Stimulated activated CD8-positive, alpha-beta memory T cell treated with anti-CD3 and anti-CD28 coated beads, Interleukin-15, amount 100 ng/mL, for 4 hours (primary cell): ENCODE results near the gene TRIM25.

Experiments used
- DNase-seq, 2 donors: peaks; one replicate each; pipeline ENCODE4 v3.0.0-alpha.2; 2020; ENCODE audit warnings: low read depth in 2 of 2

The TRIM25 gene

DNA sequence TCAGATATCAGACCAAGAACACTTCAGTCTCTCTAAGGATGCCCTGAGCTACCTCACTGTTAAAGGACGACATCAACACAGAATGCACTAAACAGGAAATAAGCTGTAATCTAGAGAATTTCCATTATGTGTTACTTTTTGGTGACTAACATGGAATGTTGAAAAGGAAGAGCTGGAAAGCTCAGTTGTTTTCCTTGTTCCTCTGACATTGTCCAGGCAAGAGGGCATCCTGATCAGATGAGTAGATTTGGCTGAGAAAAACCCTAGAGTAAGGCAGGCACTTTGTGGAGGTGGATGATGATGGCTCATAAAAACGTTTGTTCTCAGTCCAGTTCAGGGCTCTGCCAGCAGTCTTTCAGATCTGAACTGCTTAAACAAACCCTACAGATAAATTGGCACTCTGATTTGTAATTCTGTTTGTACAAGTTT lies 45.9 kb downstream of the TRIM25 start:
- no peak for DNase-seq

GRCh38 chr17:56866496-56866895 lies 47.4 kb downstream of the TRIM25 start:
- no peak for DNase-seq

- DNase-seq: no peak
Observed at GRCh38 chr17:56866076-56866475, 47.8 kb downstream of the TRIM25 start.

GRCh38 chr17:56863974-56864373 lies 49.9 kb downstream of the TRIM25 start:
- DNase-seq: no peak

GRCh38 chr17:56861899-56862298 lies 52.0 kb downstream of the TRIM25 start:
- DNase-seq: no peak

- no peak for DNase-seq
Observed at GRCh38 chr17:56851008-56851407, 62.8 kb downstream of the TRIM25 start.

DNA sequence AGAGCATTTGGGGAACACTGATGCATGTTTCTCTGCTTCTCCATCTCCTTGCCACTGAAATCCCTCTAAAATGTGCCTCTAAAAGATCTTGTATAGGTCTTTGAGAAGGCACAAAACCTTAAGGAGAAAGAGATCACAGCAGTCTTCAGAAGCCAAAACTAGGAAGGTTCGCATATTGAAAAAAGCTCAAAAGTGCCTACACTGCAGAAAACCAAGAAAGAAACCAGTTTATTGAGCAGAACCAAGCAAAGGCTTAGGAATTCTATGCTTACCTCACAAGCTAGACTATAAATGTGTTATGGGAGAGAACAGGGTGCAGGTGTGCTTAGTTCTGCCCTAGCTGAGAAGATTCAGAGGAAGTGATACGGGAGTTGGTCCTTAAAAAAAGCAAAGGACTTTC lies 63.3 kb downstream of the TRIM25 start:
- no peak for DNase-seq

DNA sequence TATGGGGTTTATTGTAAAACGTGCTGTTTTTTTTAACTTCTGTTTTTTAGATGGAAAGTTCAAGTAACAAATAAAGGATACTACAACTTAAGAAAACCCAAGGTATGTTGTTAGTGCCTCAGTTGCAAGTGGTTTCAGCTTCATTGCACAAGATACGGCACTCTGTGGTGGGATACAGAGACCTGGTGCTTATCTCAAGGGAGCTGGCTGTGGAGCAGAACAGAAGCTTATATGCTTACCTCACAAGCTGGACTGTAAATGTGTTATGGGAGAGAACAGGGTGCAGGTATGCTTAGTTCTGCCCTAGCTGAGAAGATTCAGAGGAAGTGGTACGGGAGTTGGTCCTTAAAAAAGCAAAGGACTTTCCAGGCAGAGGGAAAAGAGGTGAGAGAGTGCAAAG lies 64.7 kb downstream of the TRIM25 start:
- no peak for DNase-seq

- no peak for DNase-seq
Observed at GRCh38 chr17:56847106-56847505, 66.7 kb downstream of the TRIM25 start.

GRCh38 chr17:56845934-56846333 lies 67.9 kb downstream of the TRIM25 start:
- DNase-seq: no peak

- no peak for DNase-seq
Observed at GRCh38 chr17:56842577-56842976, 71.3 kb downstream of the TRIM25 start.

GRCh38 chr17:56838687-56839086 lies 75.2 kb downstream of the TRIM25 start:
- no peak for DNase-seq
